GM10248 (cell line): Measurements from ENCODE around the gene PCNT.

Source experiments
- CTCF ChIA-PET: fragments of 300-600 bp; sonication (Branson Sonifier 250); formaldehyde crosslinking; extraction: SDS; loops from one replicate; lab custom pipeline; 2021; ENCODE audit warnings: antibody characterized with exemption; lab: Yijun Ruan, JAX
- POLR2A ChIA-PET: fragments of 350-650 bp; sonication (Branson Sonifier 250); formaldehyde crosslinking; extraction: SDS; loops from one replicate; lab custom pipeline; 2020; ENCODE audit warnings: antibody characterized with exemption; lab: Yijun Ruan, JAX
- DNase-seq: peaks from one replicate; pipeline ENCODE4 v3.0.0; 2012; ENCODE audit errors: extremely low spot score
- TF ChIP-seq, protein P1 (sequence below): IDR thresholded peaks from 2 replicates; pipeline ENCODE4 v1.5.1; 2012; ENCODE audit warnings: mild to moderate bottlenecking, low read depth; ENCODE audit errors: extremely low read depth, missing control alignments, control extremely low read depth

Gene PCNT

DNA sequence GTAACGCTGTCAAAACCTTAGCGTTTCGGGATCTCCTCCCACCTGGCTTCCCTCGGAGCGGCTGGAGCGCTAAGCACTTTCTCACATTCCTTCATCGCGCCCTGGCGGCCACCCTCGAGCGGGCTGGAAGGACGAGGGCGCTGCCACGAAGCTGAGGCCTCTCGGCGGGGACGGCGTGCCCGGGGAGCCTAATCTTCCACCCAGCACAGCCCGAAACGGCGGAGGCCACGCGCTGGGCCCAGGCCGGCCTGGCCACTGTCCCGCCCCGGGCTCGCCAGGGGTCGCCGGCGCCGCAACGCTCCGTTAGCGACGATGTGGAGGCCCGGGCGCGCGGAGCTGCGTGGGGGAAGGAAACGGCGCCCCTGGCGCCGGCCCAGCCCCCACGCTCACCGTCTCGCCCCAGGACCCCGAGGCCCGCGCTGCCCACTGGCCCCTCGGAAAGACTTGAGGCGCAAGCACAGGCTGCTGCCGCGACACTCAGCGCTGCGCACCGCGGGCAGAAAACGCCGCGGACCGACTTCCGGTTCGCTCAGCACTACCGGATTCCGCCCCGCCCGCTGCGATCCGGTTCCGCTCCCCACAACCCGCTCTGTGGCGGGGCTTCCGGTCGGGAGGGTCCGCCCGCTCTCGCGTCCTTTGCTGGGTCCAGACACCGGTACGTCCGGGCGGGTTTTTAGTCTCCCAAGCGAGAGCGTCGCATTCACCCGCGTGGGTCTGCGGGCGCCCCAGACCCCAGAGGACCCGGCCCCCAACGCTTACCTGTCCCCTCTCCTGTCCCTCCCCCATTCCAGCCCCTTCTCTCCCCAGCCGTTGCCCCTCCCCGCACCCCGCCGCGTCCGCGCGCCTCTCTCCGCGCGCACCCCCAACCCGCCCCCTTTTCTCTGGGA lies 38.0 kb upstream of the PCNT start, which contains the start of gene YBEY:
Gene YBEY, plus strand, starts transcription at position 582 of the 887 bp plus-strand sequence. CDS start 572 bp downstream, outside the sequence.
- CTCF ChIA-PET, result interaction anchor here (0.7 to 1.7 kb wide), 3 partner anchors 9 to 171 kb away, joined by 3 to 6 read pairs (median 4); no protein-coding TSS in a partner anchor
- POLR2A ChIA-PET, result interaction anchor here (1.1 kb wide), 1 partner anchor 25 kb away, joined by 3 read pairs; no protein-coding TSS in a partner anchor
- peak; percentile 97 for DNase-seq
- TF ChIP-seq, protein P1, sequence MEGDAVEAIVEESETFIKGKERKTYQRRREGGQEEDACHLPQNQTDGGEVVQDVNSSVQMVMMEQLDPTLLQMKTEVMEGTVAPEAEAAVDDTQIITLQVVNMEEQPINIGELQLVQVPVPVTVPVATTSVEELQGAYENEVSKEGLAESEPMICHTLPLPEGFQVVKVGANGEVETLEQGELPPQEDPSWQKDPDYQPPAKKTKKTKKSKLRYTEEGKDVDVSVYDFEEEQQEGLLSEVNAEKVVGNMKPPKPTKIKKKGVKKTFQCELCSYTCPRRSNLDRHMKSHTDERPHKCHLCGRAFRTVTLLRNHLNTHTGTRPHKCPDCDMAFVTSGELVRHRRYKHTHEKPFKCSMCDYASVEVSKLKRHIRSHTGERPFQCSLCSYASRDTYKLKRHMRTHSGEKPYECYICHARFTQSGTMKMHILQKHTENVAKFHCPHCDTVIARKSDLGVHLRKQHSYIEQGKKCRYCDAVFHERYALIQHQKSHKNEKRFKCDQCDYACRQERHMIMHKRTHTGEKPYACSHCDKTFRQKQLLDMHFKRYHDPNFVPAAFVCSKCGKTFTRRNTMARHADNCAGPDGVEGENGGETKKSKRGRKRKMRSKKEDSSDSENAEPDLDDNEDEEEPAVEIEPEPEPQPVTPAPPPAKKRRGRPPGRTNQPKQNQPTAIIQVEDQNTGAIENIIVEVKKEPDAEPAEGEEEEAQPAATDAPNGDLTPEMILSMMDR, result peak; percentile 55

DNA sequence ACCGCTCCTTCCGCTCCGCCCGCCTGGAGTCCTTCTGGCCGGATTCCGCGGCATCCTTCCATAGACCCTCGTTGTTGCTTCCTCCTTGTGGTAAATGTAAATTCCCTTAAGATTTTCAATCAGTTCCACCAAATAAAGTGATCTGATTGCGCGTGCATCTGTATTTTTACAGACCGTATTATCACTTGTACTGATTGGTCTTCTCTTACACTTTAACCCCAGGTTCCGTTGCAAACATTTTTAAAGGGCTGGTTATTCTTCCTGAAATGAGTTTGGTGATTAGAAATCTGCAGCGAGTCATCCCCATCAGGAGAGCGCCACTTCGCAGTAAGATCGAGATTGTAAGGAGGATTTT lies 37.3 kb upstream of the PCNT start:
- ChIA-PET CTCF (no interaction called here), POLR2A (no interaction called here)
- TF ChIP-seq, protein P1, result no peak
- DNase-seq, result no peak

DNA sequence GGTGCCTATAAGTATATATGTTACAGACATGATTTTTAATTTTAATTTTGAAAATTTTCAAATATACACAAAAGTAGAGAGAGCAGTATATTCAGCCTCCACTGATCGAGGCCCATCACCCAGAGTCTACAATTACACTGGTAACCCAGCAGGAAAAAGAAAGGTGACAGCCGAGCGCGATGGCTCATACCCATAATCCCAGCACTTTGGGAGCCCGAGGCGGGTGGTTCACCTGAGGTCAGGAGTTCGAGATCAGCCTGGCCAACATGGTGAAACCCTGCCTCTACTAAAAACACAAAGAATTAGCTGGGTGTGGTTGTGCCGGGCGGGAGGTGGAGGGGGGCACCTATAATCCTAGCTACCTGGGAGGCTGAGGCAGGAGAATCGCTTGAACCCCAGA lies 36.4 kb upstream of the PCNT start:
- CTCF ChIA-PET, result no interaction called here
- POLR2A ChIA-PET, result no interaction called here
- DNase-seq, result no peak
- TF ChIP-seq, protein P1, result no peak

DNA sequence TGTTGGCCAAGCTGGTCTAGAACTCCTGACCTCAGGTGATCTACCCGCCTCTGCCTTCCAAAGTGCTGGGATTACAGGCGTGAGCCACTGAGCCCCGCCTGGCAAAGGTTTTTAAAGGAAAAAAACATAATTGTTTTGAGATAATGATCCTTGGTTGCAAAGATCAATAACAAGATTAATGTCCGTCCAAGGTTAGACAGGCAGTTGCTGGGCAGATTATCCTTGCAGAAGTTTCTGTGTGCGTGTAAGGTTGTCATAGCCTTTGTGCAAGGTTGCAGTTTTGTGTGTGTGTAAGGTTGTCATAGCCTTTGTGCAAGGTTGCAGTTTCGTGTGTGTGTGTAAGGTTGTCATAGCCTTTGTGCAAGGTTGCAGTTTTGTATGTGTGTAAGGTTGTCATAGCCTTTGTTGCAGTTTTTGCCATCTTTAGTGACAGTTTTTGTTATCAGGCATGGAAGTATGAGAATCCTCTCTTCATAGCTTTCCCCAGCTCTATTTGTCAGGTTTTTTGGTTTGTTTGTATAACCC lies 34.2 kb upstream of the PCNT start:
- no peak for DNase-seq
- ChIA-PET CTCF (no interaction called here), POLR2A (no interaction called here)
- TF ChIP-seq, protein P1, result no peak

DNA sequence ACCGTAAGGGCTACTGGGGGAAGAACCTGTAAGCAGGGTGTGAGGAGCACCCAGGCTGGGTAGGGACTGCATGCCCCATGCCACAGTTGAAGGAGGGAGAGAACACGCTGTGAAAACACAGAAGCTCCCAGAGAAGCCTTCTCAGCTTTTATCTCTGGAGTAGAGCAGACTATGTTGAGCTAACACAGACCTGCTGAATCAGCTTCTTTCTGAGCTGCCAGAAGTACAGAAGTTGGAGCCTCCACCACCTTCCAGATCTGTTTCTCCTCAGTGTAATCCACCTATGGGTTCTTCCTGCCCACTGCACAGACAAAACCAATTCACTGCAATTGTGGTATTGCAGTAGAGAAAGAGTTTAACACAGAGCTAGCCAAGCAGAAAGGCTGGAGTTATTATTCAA lies 32.4 kb upstream of the PCNT start:
- DNase-seq, result no peak
- POLR2A ChIA-PET, result interaction anchor here (0.6 kb wide), 1 partner anchor 53 kb away, joined by 4 read pairs; no protein-coding TSS in a partner anchor
- CTCF ChIA-PET, result no interaction called here
- TF ChIP-seq, protein P1, result no peak

DNA sequence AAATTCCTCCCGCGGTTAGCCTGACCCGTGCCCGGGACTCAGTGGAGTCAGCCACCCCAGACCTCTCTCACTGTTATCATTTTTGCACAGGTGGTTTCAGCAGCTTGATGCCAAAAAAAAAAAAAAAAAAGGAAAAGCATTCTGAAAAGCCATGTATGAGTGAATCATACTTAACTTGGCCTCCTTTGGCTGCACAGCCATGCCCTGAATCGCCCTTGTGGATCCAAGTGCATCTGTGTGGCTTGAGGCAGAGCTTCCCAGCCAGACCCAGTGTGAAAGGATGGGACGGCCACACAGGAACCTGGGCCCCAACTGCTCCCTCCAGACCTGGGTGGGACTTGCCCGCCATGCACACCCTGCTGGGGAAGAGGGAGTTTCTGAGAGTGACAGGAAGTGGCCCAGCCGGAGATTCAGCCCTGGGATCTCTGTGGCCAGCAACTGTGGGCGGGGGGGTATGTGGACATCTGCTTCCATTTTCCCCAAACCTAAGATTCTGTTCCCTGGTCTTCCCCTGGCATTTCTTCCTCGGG lies 29.2 kb upstream of the PCNT start:
- ChIA-PET POLR2A (no interaction called here), CTCF (interaction anchor here (1.4 kb wide), 1 partner anchor 9 kb away, joined by 4 read pairs; the partner anchor contains the start of genes MCM3AP and YBEY)
- TF ChIP-seq, protein P1, result no peak
- peak; percentile 64 for DNase-seq
